ENCODE data around the gene CACNA2D2.
A peak's percentile ranks its signal among the peaks of the same experiment; 100 is the strongest.

Gene CACNA2D2

GRCh38 chr3:50322386-50323091 is 180.9 kb downstream of the CACNA2D2 start, which contains the start of gene HYAL2:
Gene HYAL2, minus strand, starts transcription at chr3:50322745. Its CDS starts 2,256 bp downstream, at chr3:50320489.
- peak; percentile 37 for DNase-seq

GRCh38 chr3:50322115-50322385 is 181.4 kb downstream of the CACNA2D2 start:
- no peak for DNase-seq

GRCh38 chr3:50321336-50322114 is 181.9 kb downstream of the CACNA2D2 start:
- DNase-seq, result peak; percentile 58

GRCh38 chr3:50320853-50321335 is 182.5 kb downstream of the CACNA2D2 start:
- no peak for DNase-seq

- no peak for DNase-seq
Observed at GRCh38 chr3:50319894-50320625, 183.4 kb downstream of the CACNA2D2 start.

- DNase-seq, result no peak
Observed at GRCh38 chr3:50319181-50319893, 184.1 kb downstream of the CACNA2D2 start.

GRCh38 chr3:50318615-50319014 is 184.8 kb downstream of the CACNA2D2 start:
- no peak for DNase-seq

GRCh38 chr3:50318163-50318562 is 185.3 kb downstream of the CACNA2D2 start:
- no peak for DNase-seq

- DNase-seq, result no peak
Observed at GRCh38 chr3:50317300-50317699, 186.1 kb downstream of the CACNA2D2 start.

- no peak for DNase-seq
Observed at GRCh38 chr3:50316657-50317242, 186.7 kb downstream of the CACNA2D2 start.

GRCh38 chr3:50314816-50315215 is 188.6 kb downstream of the CACNA2D2 start:
- no peak for DNase-seq

GRCh38 chr3:50314342-50314741 is 189.1 kb downstream of the CACNA2D2 start:
- no peak for DNase-seq

Measured in NCI-H2029 (cell line).